ENCODE results near the gene ASTN2.

ASTN2 gene

GRCh38 chr9:117355542-117355941 is 59.3 kb downstream of the ASTN2 start:
- DNase-seq: no peak

- DNase-seq: no peak
Observed at GRCh38 chr9:117354997-117355396, 59.9 kb downstream of the ASTN2 start.

GRCh38 chr9:117354244-117354847 is 60.5 kb downstream of the ASTN2 start:
- no peak for DNase-seq

GRCh38 chr9:117344892-117345660 is 69.8 kb downstream of the ASTN2 start:
- no peak for DNase-seq

- DNase-seq: no peak
Observed at GRCh38 chr9:117343427-117343826, 71.4 kb downstream of the ASTN2 start.

GRCh38 chr9:117341151-117341550 is 73.7 kb downstream of the ASTN2 start:
- no peak for DNase-seq

GRCh38 chr9:117340422-117340821 is 74.4 kb downstream of the ASTN2 start:
- DNase-seq: no peak

GRCh38 chr9:117335837-117336433 is 78.9 kb downstream of the ASTN2 start:
- DNase-seq: no peak

- DNase-seq: no peak
Observed at GRCh38 chr9:117334101-117334500, 80.8 kb downstream of the ASTN2 start.

- DNase-seq: no peak
Observed at GRCh38 chr9:117325831-117326230, 89.0 kb downstream of the ASTN2 start.

- DNase-seq: no peak
Observed at GRCh38 chr9:117325110-117325731, 89.6 kb downstream of the ASTN2 start.

- DNase-seq: no peak
Observed at GRCh38 chr9:117323390-117323789, 91.5 kb downstream of the ASTN2 start.

- DNase-seq: no peak
Observed at GRCh38 chr9:117317192-117317591, 97.7 kb downstream of the ASTN2 start.

GRCh38 chr9:117315236-117315635 is 99.6 kb downstream of the ASTN2 start:
- DNase-seq: no peak

GRCh38 chr9:117313989-117314388 is 100.9 kb downstream of the ASTN2 start:
- no peak for DNase-seq

GRCh38 chr9:117307701-117308100 is 107.2 kb downstream of the ASTN2 start:
- DNase-seq: no peak

- DNase-seq: no peak
Observed at GRCh38 chr9:117306032-117306431, 108.8 kb downstream of the ASTN2 start.

- no peak for DNase-seq
Observed at GRCh38 chr9:117305454-117305853, 109.4 kb downstream of the ASTN2 start.

GRCh38 chr9:117304549-117304948 is 110.3 kb downstream of the ASTN2 start:
- DNase-seq: no peak

- DNase-seq: no peak
Observed at GRCh38 chr9:117303643-117304230, 111.1 kb downstream of the ASTN2 start.

GRCh38 chr9:117302487-117302886 is 112.4 kb downstream of the ASTN2 start:
- no peak for DNase-seq

GRCh38 chr9:117300371-117301110 is 114.3 kb downstream of the ASTN2 start:
- no peak for DNase-seq

- DNase-seq: no peak
Observed at GRCh38 chr9:117296453-117296852, 118.4 kb downstream of the ASTN2 start.

Data from suppressor macrophage treated with lipopolysaccharide for 4 hours (primary cell).